Activated T-cell treated with anti-CD3 and anti-CD28 coated beads for 1 hour (primary cell): Measurements from ENCODE around the gene TAAR1.
"Not testable (repeated sequence)": the region's sequence is repeated elsewhere in the genome, so short reads cannot be mapped to it uniquely, and the experiment has no call there.

Experiments used
- DNase-seq: peaks from one replicate; pipeline ENCODE4 v3.0.0-alpha.2; 2020; ENCODE audit warnings: low read depth

The TAAR1 gene

DNA sequence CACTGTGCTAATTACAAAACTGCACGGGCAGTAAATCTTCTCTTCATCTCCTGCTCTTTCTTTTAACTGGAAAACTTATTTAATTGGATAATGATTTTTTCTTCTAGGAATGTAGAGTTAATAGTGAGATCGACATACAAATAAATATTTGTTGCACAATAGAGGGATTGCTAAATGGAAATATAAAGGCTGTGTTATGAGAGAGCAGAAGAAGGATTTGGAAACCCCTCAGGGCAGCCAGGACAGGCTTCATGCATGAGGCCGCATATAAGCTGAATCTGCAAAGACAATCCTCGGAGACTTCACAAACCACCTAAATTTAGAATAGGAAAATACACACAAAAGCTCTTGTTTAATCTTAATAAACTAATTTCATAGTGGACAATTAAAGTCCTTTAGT, 2.9 kb upstream of the TAAR1 start:
- no peak for DNase-seq

DNA sequence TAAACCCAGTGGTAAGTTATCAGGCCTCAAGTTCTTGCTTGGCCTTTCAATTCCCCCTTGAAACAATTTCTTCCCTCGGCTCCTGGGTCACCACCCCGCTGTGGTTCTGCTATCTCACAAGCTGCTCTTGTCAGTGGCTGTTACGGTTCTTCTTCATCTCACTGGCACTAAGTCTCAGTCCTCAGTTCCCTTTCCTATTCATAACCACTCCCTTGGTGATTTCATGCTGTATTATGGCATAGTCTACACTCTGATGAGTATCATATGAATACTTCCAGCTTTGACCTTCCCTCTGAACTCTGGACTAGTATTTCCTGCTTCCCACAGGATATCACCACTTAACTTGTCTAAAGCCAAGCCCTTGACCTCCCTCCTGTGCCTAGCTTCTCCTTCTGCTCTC, 7.9 kb downstream of the TAAR1 start:
- DNase-seq = no peak

DNA sequence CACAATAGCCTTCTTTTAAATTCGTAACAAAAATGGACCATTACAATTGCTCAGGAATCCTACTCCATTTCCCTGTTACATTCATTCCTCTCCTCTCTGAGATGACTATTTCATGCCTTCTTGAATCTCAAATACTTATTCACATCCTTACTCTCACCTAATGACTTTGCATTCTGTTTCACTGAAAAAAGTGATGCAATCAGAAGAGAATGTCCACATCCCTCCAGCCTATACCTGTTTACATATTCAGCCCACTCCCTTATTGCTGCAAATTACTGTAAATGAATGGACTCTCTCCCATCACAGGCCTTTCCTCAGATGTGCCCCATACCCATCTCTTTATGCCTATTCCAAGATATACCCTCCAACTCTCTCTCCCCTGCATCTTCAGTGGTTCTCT, 8.6 kb downstream of the TAAR1 start:
- DNase-seq = no peak

DNA sequence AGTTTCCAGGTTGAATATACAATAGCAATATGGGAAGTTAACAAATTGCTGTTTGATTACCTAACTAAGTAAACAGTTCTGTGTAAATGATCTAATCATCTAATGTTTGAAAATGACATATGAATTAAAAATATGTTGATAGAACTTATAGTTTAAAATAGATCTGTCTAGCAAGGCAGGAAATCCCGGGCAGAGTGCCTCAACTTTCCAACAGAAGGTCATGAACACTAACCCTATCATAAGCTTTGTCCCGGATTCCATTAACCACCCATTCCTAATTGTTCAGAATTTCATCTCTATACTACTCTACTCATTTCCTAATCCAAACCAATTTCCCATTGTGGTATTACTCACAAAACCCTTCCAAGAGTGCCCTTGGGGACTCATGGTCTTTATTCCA, 10.2 kb downstream of the TAAR1 start:
- DNase-seq = no peak

DNA sequence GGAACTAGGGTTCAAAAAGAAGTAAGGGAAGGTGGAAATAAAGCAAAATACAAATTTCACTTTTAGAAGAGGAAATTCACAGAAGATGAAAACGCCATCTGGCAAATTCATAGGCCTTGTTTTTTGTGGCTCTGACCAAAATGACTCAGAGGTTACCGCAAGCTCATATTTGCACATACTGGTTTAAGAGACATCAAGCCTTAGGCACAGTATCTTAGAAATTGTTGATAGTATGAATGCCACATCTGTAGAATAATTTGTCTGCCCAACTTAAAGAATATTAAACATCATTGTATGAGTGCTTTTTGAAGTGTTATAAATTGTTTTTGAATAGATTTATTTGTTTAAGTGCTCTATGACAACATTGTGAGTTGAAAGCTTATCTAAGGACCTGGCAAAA, 10.6 kb downstream of the TAAR1 start:
- DNase-seq = no peak

DNA sequence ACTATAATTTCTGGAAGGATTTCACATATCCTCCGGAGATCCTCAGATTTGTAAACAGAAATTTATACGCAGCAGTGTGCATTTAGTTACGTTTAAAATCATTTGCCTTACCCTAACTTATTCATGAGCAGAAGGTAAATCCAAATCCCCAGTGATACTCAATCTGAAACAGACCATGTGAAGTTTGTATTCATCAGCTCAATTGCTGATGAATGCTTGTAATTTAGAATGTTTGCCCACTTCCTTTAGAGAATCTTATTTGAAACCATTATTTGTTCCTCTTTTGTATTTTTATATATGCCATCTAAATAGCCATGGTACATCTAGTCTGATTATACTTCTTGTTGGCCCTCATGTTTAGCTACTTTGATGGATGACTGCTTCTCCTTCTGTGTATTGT, 15.4 kb downstream of the TAAR1 start:
- DNase-seq = no peak

DNA sequence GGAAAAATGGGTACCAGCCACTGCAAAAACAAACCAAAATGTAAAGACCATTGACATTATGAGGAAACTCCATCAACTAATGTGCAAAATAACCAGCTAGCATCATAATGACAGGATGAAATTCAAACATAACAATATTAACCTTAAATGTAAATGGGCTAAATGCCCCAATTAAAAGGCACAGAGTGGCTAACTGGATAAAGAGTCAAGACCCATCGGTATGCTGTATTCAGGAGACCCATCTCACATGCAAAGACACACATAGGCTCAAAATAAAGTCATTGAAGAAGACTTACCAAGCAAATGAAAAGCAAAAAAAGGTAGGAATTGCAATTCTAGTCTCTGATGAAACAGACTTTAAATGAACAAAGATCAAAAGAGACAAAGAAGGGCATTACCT, 21.8 kb downstream of the TAAR1 start:
- DNase-seq = not testable (repeated sequence)

DNA sequence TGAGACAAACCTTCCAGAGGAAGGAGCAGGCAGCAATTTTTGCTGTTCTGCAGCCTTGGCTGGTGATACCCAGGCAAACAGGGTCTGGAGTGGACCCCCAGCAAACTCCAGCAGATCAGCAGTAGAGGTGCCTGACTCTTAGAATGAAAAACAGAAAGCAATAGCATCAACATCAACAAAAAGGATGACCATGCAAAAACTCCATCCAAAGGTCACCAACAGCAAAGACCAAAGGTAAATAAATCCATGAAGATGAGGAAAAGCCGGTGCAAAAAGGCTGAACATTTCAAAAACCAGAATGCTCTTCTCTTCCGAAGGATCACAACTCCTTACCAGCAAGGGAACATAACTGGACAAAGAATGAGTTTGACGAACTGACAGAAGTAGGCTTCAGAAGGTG, 23.1 kb downstream of the TAAR1 start:
- DNase-seq = not testable (repeated sequence)

DNA sequence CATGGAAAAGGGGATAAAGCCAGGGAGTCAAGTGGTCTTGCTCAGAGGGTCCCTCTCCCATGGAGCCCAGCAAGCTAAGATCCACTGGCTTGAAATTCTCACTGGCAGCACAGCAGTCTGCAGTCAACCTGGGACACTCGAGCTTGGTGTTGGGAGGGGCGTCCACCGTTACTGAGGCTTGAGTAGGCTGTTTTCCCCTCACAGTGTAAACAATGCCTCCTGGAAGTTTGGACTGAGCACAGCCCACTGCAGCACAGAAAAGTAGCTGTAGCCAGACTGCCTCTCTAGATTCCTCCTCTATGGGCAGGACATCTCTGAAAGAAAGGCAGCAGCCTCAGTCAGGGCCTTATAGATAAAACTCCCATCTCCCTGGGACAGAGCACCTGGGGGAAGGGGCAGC, 23.7 kb downstream of the TAAR1 start:
- DNase-seq = not testable (repeated sequence)

DNA sequence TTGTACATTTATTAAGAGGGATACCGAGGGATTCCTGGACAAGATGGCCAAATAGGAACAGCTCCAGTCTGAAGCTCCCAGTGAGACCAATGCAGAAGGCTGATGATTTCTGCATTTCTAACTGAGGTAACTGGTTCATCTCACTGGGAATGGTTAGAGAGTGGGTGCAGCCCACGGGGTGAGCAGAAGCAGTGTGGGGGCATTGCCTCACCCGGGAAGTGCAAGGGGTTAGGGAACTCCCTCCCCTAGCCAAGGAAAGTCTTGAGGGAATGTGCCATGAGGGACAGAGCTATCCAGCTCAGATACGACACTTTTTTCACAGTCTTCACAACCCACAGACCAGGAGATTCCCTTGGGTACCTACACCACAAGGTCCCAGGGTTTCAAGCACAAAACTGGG, 24.2 kb downstream of the TAAR1 start:
- DNase-seq = no peak

DNA sequence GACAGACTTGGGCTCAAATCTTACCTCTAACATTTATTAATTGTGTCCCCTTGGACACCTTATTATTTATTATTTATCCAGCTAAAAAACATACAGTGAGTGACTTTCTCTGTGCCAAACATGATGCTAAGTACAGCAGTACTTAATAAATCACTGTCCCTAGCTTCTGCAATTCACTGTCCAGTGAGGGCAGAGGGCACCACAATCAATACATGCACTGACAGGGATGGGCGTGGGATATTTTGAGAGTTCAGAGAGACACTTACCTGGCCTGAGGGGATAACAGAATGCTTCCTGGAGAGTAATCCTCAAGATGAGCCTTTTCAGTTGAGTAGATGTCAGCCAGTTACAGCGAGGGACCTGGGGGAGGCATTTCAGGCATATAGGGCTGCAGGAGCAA, 25.6 kb downstream of the TAAR1 start:
- DNase-seq = no peak

DNA sequence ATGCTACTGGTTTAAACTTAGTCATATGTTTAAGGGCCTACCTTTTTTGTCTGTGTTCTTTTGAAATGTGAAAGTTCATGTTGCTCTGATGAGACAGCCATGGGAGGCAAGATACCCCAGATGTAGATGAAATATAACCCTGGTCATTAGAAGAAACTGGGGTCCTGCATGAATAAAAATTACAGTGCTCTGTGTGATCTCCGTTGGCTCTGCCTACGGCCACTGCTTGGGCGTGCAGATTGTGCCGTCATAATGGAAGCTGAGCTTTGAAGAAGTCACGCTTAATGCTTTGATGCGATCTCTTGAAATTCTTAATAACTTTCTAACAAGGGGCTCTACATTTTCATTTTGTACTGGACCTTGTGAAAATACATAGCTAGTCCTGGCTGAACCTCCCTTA, 34.8 kb downstream of the TAAR1 start, which contains the start of gene TAAR2:
TSS of gene TAAR2 (minus strand) at position 101 of the 400 bp plus-strand sequence. CDS start at position 101, 0 bp downstream.
- DNase-seq = no peak

DNA sequence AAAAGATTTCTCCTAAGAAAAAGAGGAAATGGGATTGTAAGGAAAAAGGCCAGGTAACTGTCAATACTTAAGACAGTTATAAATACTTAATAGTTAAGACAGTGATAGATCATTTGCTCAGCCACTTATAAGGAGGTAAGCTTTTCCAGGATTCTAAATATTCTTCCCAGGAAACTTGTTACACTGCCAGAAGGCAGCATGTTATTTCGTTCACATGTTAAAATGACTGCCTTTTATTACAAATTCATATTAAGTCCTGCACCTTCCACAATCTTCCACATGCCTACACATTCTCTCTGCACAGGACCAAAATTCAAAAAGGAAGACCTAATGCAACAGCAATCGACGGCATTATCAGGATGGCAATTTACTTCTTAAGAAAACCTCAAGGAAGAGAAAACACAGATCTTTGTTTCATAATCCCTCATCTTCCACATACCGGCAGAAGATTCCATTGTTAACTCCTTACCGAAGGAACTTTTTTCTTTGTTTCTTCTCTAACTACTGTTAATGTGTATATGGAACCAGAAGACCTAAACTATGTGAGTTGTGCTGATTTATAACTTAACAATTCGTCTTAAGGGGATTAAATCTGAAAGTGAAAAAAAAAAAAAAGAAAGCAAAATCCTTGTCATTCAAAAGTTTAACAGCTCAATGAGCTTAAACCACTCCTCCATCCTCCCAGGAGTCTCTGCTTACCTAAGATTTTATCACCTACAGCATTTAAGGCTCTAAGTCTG, 35.7 kb downstream of the TAAR1 start:
- DNase-seq = no peak

DNA sequence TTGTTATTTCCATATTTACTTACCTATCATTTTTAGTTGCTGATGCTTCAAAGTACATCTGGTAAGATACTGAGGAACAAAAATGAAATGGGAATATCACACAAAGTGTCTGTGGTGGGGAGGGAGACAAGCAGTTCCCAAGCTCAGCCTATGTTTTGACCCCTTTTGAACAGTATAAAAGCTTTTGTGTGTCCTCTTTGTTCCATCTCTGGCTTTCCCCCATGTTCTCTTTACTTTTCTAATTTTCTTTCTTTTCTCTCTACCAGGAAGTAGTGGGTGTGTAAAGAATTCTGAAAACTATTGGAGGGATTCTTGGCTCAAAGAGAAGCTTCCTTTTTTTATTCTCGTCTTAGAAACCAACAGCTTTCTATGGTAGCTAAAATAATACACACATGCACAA, 42.3 kb downstream of the TAAR1 start:
- no peak for DNase-seq

DNA sequence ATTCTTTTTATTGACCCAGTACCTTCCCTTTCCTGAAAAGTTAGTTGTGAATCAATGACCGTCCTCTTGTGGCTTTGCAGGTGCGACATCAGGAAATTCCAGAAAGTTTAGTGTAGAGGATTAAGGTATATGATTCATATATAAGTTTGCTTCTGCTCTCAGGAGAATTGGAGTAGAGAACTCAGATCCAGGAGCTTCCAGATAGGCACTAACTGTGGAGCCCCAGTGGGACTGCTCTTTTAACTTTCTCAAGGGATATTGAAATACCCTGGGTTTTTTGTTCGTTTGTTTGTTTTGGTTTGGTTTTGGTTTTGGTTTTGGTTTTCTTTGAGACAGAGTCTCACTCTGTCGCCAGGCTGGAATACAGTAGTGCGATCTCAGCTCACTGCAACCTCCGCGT, 44.4 kb downstream of the TAAR1 start:
- DNase-seq = no peak

DNA sequence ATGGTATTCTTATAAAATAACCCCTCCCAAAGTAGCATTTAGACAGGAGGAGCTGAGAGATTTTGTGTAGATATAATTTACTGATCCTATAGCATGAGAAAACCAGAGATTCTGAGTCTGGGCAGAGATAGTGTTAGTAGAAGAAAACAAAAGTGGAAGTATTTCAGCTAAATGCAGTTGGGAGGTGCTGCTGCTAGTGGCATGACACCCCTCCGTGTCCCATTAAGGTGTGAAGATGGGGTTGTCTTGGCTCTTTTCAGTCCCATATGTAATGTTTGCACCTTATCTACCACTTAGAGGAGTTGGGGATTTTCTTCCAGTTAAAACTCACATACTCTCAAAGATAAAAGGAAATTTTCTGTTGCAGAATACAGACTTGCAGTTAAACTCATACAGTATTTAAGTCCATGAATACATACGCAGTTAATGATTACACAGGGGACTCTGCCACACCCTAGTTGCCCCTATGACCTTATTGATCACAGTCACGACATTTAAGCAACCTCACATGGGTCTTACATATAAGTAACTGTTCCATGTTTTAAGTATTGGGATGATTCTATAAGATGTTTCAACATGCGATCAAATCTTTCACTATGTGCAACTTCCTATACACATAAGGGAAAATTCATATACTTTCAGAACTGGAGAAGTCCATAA, 46.4 kb downstream of the TAAR1 start:
- DNase-seq = no peak

DNA sequence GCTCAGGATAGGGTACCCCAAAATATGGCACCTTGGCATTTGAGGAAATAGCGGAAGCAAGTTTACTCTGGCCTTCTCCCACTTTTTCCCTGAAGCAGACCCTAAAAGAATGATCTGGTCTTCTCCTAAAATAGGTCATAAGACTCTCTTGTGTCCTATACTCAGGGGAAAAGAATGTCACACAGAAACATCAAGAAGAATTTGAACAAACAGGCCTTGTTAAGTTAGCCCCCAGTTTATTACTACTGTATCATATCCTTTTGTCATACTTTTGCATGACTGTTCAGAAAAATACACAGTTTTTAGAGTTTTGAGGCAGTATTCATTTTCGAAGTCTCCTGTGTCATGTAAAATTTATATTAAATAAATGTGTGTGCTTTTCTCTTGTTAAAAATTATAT, 47.4 kb downstream of the TAAR1 start:
- no peak for DNase-seq

DNA sequence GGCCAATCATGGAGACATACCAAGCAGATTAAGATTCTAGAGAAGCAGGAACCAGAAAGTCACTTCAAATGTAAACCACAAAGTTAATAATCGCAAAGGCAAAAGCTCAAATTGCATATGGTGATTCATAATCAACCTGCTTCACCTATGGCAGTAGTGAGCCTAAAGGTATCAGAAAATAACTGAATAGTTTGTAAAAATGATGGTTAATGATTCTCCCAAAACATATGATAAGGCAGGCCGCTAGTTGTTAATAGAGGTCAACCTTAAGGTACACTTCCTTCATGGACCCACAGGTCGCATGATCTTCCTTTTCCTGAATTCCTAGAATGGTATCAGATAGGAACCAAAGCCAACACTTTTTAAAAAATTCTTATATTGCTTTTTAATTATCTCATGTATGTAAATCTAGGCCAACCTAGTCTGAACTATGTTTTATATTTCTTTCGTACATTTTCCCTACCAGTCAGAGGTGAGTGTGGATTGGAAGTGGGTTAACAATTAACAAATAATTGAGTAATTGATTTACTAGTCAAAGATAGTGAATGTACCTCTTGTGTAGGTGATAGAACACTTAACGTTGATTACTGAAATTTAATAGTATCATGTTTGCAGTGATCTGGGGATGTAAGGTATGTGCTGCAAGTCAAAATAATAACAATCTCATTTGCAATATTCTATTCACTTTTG, 51.3 kb downstream of the TAAR1 start:
- no peak for DNase-seq

DNA sequence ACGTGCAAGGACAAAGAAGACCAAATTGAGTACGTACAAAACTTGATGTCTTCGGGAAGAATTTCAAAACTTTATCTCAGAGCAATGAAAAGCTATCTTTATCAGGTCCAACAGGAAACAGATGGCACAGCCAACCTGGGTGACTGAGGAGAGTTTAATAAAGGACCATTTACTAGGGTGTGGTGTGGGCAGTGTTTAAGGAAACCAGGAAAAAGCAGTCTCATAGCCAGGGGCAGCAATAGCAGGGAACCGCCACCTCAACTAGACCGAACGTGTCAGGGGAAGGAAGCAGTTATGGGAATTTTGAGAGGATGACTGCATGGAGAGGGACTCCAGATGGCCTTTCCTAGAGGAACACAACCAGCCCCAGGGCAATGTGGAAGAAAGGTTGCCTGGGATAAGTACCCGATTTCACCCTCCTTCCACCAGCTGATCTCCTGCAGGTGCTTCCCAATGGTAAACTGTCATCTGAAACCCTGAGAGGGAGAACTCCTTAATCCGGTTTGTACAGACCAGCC, 54.3 kb downstream of the TAAR1 start:
- no peak for DNase-seq

DNA sequence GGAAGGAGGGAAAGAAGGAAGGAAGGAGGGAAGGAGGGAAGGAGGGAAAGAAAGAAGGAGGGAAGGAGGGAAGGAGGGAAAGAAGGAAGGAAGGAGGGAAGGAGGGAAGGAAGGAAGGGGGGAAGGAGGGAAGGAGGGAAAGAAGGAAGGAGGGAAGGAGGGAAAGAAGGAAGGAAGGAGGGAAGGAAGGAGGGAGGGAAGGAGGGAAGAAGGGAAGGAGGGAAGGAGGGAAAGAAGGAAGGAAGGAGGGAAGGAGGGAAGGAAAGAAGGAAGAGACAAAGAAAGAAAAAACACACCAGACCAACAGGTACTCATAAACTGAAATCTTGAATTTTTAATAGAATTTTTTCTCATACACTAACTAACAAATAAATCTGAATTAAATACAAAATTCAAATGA, 58.1 kb downstream of the TAAR1 start:
- DNase-seq = not testable (repeated sequence)

DNA sequence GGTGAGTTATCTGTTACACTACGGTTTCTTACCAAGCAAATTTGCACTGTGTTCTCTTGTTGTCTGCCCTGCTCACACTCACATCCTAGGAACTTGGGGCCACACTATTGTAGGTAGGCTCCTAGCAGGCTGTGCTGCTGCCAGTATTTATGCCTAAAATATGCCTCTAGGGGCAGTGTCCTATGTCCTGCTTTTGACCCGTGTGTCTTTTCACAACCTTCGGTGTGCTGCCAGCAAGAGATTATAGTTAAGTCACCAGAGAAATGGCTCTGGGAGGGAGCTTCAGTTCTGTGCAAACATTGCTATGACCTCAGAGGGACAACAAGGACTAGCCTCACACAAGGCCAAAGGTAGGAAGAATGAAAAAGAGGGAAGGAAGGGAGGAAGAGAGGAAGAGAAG, 60.5 kb downstream of the TAAR1 start:
- no peak for DNase-seq

DNA sequence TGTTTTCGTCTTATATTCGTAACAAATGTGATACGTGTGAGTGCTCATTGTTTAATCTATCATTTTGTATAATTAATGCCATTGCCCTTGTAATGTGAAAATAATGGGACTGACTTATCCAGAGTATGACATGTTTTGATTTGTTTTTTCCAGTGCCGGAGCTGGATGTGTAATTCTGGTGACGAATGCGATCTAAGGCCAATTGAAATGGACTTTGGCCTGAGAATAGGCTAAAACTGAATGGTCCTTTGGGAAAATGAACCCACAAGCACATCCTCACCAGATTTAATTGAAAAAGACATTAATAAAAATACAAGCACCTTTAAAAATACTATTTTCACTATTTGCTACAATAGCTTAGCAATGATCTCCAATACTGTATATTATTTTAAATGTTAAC, 62.8 kb downstream of the TAAR1 start:
- no peak for DNase-seq
